ENCODE results near the gene TMEM135. TPM values are rescaled to one million over a fixed set of nuclear protein-coding genes. Genes with fewer than 3 reads are reported as not detected.

Gene TMEM135
- total RNA-seq, 4 donors from 2014 or later: 13.1 to 123 (median 19.1) TPM

DNA sequence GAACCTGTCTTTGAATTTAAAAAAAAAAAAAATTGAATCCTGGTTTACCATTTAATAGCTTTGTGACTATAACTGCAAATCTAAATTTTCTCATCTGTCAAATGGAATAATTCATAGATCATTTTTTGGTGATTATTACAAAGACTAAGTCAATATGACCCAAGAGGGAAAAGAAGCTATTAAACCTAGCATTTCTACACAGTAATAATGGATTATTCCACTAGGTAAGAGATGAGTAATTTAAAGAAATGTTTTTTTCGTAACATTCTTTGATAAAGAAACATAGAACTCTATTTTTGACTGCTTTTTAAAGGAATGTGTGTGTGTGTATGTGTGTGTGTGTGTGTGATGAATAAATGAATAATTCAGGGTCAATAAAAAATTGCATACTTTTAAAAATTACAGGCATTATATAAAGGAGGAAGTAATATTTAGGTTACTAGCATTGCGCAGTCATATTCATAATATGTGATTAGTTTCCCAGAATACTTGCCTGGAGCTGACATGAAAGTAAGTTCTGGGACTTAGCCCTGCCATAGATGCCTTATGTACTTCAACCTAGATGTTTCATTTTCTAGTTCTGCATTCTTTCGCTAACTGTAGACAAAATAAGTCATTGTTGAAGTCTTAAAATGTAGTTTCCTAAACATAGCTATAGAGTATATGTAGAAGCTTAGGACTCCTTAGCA, 72.9 kb downstream of the TMEM135 start:
- Histone ChIP-seq H3K27me3 (no peaks in the 10 kb centered on the region), H3K4me3 (no peak overlapping the region), H3K36me3 (no peaks in the 10 kb centered on the region), H3K9me3 (no peaks in the 10 kb centered on the region), H3K4me1 (no peaks in the 10 kb centered on the region), H3K27ac (no peak overlapping the region)
- DNase-seq: no peak
- intact Hi-C loops (cut with DNase I; ENCODE audit: low total_unique reads): no loop called here
- TF ChIP-seq POLR2AphosphoS5 (IDR thresholded peaks at IDR 0.05) (no peak), CTCF (IDR thresholded peaks at IDR 0.05) (no peak), POLR2A (IDR thresholded peaks at IDR 0.05) (no peak), EP300 (IDR thresholded peaks at IDR 0.05; ENCODE audit: low read depth) (no peak)
- 76 to 78% methylated on average over 3 of the region's 3 CpGs for WGBS, 2 donors (ENCODE audit: low coverage in 1 of 2)
- in situ Hi-C loops (cut with MboI; ENCODE audit: low pct_ligation_motif_present in 1 of 4, low pct_unique_long_range_greater_than_20kb in 1 of 4, low sequenced_read_pairs in 3 of 4): no loop called here

DNA sequence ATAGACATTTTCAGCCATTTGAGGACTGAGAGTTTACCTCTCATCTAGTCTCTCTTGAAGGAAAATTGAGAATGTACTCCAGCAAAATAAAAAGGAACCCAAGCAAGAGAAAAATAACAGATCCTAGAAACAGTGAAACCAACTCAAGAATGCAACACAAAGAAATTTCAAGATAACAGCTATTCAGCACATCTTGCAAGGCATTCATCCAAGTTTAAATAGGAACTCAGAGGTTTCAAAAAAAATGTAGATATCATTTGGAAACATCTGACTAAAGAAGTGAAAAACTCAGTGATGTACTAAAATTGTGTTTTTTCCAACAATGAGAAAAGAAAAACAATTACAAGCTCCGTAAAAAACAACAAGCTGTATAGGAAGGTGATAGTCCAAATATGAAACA, 76.4 kb downstream of the TMEM135 start:
- intact Hi-C loops (cut with DNase I; ENCODE audit: low total_unique reads): no loop called here

DNA sequence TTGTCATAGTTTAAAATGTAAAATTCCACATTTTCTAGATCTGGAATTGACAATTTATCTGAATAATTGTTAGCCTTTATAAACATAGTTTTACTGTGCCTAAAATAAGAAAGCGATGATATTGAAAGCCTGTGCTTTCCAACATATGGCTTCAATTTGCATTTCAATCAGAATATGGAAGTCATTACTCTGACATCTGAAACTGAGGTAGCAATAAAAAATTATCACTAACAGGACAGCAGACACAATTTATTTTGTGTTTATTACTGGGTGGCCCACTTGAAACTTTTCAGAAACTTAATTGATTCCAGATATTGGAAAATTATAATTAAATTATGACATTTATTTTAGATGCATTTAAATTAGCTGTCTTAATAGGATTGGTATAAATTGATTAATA, 78.5 kb downstream of the TMEM135 start:
- H3K4me1 ChIP-seq: no peaks in the 10 kb centered on the region
- no peaks in the 10 kb centered on the region for H3K36me3 ChIP-seq
- H3K4me3 ChIP-seq: no peak overlapping the region
- TF ChIP-seq POLR2AphosphoS5 (IDR thresholded peaks at IDR 0.05): no peak
- TF ChIP-seq EP300 (IDR thresholded peaks at IDR 0.05; ENCODE audit: low read depth): no peak
- no peak for TF ChIP-seq CTCF (IDR thresholded peaks at IDR 0.05)
- no peak for TF ChIP-seq POLR2A (IDR thresholded peaks at IDR 0.05)
- H3K27ac ChIP-seq: no peak overlapping the region
- intact Hi-C loops (cut with DNase I; ENCODE audit: low total_unique reads) (no loop called here), in situ Hi-C loops (cut with MboI; ENCODE audit: low pct_ligation_motif_present in 1 of 4, low pct_unique_long_range_greater_than_20kb in 1 of 4, low sequenced_read_pairs in 3 of 4) (no loop called here)
- 81 to 100% methylated on average over 1 of the region's 1 CpG for WGBS, 2 donors (ENCODE audit: low coverage in 1 of 2)
- no peak for DNase-seq
- H3K9me3 ChIP-seq: no peaks in the 10 kb centered on the region
- H3K27me3 ChIP-seq: no peaks in the 10 kb centered on the region

More for the DNA sequence above, 76.4 kb downstream of the TMEM135 start:
- Histone ChIP-seq H3K4me1 (no peaks in the 10 kb centered on the region), H3K27ac (no peak overlapping the region), H3K4me3 (no peak overlapping the region), H3K9me3 (no peaks in the 10 kb centered on the region), H3K27me3 (no peaks in the 10 kb centered on the region), H3K36me3 (no peaks in the 10 kb centered on the region)
- in situ Hi-C loops (cut with MboI; ENCODE audit: low pct_ligation_motif_present in 1 of 4, low pct_unique_long_range_greater_than_20kb in 1 of 4, low sequenced_read_pairs in 3 of 4): no loop called here
- DNase-seq: no peak
- TF ChIP-seq EP300 (IDR thresholded peaks at IDR 0.05; ENCODE audit: low read depth) (no peak), POLR2A (IDR thresholded peaks at IDR 0.05) (no peak), CTCF (IDR thresholded peaks at IDR 0.05) (no peak), POLR2AphosphoS5 (IDR thresholded peaks at IDR 0.05) (no peak)
- 88 to 92% methylated on average over 1 of the region's 1 CpG for WGBS, 2 donors (ENCODE audit: low coverage in 1 of 2)

GRCh38 chr11:87120937-87121336, 83.2 kb downstream of the TMEM135 start:
- no peak for TF ChIP-seq POLR2AphosphoS5 (IDR thresholded peaks at IDR 0.05)
- no peaks in the 10 kb centered on the region for H3K36me3 ChIP-seq
- no peak overlapping the region for H3K4me3 ChIP-seq
- no peaks in the 10 kb centered on the region for H3K9me3 ChIP-seq
- no peak overlapping the region for H3K27ac ChIP-seq
- no peak for DNase-seq
- intact Hi-C loops (cut with DNase I; ENCODE audit: low total_unique reads) (no loop called here), in situ Hi-C loops (cut with MboI; ENCODE audit: low pct_ligation_motif_present in 1 of 4, low pct_unique_long_range_greater_than_20kb in 1 of 4, low sequenced_read_pairs in 3 of 4) (no loop called here)
- peaks cover 0 to 4% (median 0%) of the 10 kb centered on the region in 4 donors for H3K4me1 ChIP-seq
- no peaks in the 10 kb centered on the region for H3K27me3 ChIP-seq
- 98 to 100% methylated on average over 1 of the region's 1 CpG for WGBS, 2 donors (ENCODE audit: low coverage in 1 of 2)

DNA sequence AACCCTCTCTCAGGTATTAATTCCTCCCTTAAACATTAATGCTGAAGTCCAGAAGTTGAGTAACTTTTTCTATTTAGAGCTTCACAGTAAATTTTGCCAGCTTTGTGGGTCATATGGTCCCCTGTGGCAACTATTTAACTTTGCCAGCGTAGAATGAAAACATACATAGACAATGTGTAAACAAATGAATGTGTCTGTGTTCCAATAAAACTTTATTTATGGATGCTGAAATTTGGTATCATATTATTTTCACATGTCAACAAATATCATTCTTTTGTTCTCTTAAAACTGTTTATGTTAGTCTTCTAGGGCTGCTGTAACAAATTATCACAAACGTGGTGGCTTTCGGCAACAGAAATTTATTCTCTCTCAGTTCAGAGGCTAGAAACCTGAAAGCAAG, 85.1 kb downstream of the TMEM135 start:
- no peak overlapping the region for H3K4me3 ChIP-seq
- no peaks in the 10 kb centered on the region for H3K36me3 ChIP-seq
- no peak for DNase-seq
- H3K27me3 ChIP-seq: no peaks in the 10 kb centered on the region
- intact Hi-C loops (cut with DNase I; ENCODE audit: low total_unique reads) (no loop called here), in situ Hi-C loops (cut with MboI; ENCODE audit: low pct_ligation_motif_present in 1 of 4, low pct_unique_long_range_greater_than_20kb in 1 of 4, low sequenced_read_pairs in 3 of 4) (no loop called here)
- H3K4me1 ChIP-seq: peaks cover 0 to 4% (median 0%) of the 10 kb centered on the region in 4 donors
- H3K27ac ChIP-seq: no peak overlapping the region
- H3K9me3 ChIP-seq: no peaks in the 10 kb centered on the region
- no peak for TF ChIP-seq POLR2A (IDR thresholded peaks at IDR 0.05)
- no peak for TF ChIP-seq EP300 (IDR thresholded peaks at IDR 0.05; ENCODE audit: low read depth)
- no peak for TF ChIP-seq CTCF (IDR thresholded peaks at IDR 0.05)
- no peak for TF ChIP-seq POLR2AphosphoS5 (IDR thresholded peaks at IDR 0.05)
- WGBS, 2 donors (ENCODE audit: low coverage in 1 of 2): 89% methylated on average over 2 to 3 of the region's 3 CpGs

All from transverse colon (tissue), 4 donors.